IPS-18a (cell line): ENCODE results near the gene HSP90AA1.

Experiments used
- H3K27ac ChIP-seq: one replicate; pipeline ENCODE4 v1.5.1; 2013; ENCODE audit warnings: low read length
- H3K27me3 ChIP-seq: one replicate; pipeline ENCODE4 v1.6.1; 2013; ENCODE audit warnings: mild to moderate bottlenecking, low read length; ENCODE audit not compliant: control insufficient read depth, insufficient read depth
- H3K36me3 ChIP-seq: one replicate; pipeline ENCODE4 v1.6.1; 2013; ENCODE audit warnings: low read depth, low read length; ENCODE audit not compliant: control insufficient read depth
- H3K4me1 ChIP-seq: one replicate; pipeline ENCODE4 v1.6.1; 2013; ENCODE audit warnings: low read depth, low read length; ENCODE audit not compliant: control insufficient read depth
- H3K4me3 ChIP-seq: one replicate; pipeline ENCODE4 v1.5.1; 2013; ENCODE audit warnings: low read length
- H3K9ac ChIP-seq: one replicate; pipeline ENCODE4 v1.6.1; 2013; ENCODE audit warnings: mild to moderate bottlenecking, low read length, moderate library complexity
- H3K9me3 ChIP-seq: one replicate; pipeline ENCODE4 v1.6.1; 2013; ENCODE audit warnings: low read depth, low read length; ENCODE audit not compliant: control insufficient read depth

HSP90AA1 gene

GRCh38 chr14:102063109-102063807, 23.6 kb downstream of the HSP90AA1 start:
- no peaks in the 10 kb centered on the region for H3K27me3 ChIP-seq
- H3K4me1 ChIP-seq, result peaks cover 3% of the 10 kb centered on the region
- no peak overlapping the region for H3K4me3 ChIP-seq
- no peak overlapping the region for H3K27ac ChIP-seq
- no peak overlapping the region for H3K9ac ChIP-seq
- no peaks in the 10 kb centered on the region for H3K9me3 ChIP-seq
- H3K36me3 ChIP-seq, result no peaks in the 10 kb centered on the region

- Histone ChIP-seq H3K9me3 (no peaks in the 10 kb centered on the region), H3K9ac (no peak overlapping the region), H3K27ac (no peak overlapping the region), H3K4me1 (peaks cover 3% of the 10 kb centered on the region), H3K36me3 (no peaks in the 10 kb centered on the region), H3K4me3 (no peak overlapping the region), H3K27me3 (no peaks in the 10 kb centered on the region)
These were observed 27.9 kb downstream of the HSP90AA1 start for GRCh38 chr14:102058961-102059360.

- H3K9ac ChIP-seq, result no peak overlapping the region
- no peaks in the 10 kb centered on the region for H3K36me3 ChIP-seq
- H3K27me3 ChIP-seq, result no peaks in the 10 kb centered on the region
- no peak overlapping the region for H3K27ac ChIP-seq
- no peaks in the 10 kb centered on the region for H3K4me1 ChIP-seq
- no peak overlapping the region for H3K4me3 ChIP-seq
- H3K9me3 ChIP-seq, result no peaks in the 10 kb centered on the region
These were observed 28.7 kb downstream of the HSP90AA1 start for GRCh38 chr14:102058146-102058545.

DNA sequence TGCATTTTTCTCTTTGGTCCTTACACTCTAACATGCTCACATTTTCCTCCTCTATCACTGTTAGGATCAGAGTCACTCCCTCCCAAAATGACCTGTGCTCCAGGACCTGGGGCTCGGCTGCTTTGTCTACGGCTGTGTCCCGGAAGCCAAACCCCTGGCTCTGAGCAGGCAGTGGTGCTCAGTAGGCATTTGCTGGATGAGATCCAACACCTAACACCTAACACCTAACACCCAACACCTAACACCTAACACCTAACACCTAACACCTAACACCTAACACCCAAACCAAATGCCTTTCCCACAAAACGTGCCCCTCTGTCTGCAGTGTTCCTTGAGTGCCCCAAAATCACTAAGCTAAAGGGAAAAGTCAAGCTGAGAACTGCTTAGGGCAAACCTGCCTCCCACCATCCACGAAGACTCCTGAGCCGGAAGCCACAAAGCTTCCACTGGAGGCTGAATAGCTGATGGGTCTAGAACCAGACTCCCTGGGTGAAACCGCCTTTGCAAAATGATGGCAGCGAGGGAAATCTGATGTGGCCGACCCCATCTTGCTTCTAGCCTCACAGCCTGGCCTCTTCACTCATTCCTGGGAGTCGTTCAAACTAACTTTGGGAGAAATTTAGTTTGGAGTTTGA, 29.2 kb downstream of the HSP90AA1 start:
- Histone ChIP-seq H3K36me3 (peaks cover 3% of the 10 kb centered on the region), H3K4me1 (no peaks in the 10 kb centered on the region), H3K27me3 (no peaks in the 10 kb centered on the region), H3K9ac (no peak overlapping the region), H3K9me3 (no peaks in the 10 kb centered on the region), H3K4me3 (no peak overlapping the region), H3K27ac (no peak overlapping the region)

- H3K27me3 ChIP-seq, result no peaks in the 10 kb centered on the region
- H3K9me3 ChIP-seq, result no peaks in the 10 kb centered on the region
- no peak overlapping the region for H3K27ac ChIP-seq
- H3K36me3 ChIP-seq, result peaks cover 10% of the 10 kb centered on the region
- H3K9ac ChIP-seq, result no peak overlapping the region
- no peak overlapping the region for H3K4me3 ChIP-seq
- H3K4me1 ChIP-seq, result no peaks in the 10 kb centered on the region
These were observed 30.0 kb downstream of the HSP90AA1 start for GRCh38 chr14:102056694-102057442.

GRCh38 chr14:102055181-102055901, 31.5 kb downstream of the HSP90AA1 start:
- Histone ChIP-seq H3K27ac (no peak overlapping the region), H3K36me3 (peaks cover 18% of the 10 kb centered on the region), H3K4me3 (no peak overlapping the region), H3K9ac (no peak overlapping the region), H3K9me3 (no peaks in the 10 kb centered on the region), H3K27me3 (no peaks in the 10 kb centered on the region), H3K4me1 (no peaks in the 10 kb centered on the region)

DNA sequence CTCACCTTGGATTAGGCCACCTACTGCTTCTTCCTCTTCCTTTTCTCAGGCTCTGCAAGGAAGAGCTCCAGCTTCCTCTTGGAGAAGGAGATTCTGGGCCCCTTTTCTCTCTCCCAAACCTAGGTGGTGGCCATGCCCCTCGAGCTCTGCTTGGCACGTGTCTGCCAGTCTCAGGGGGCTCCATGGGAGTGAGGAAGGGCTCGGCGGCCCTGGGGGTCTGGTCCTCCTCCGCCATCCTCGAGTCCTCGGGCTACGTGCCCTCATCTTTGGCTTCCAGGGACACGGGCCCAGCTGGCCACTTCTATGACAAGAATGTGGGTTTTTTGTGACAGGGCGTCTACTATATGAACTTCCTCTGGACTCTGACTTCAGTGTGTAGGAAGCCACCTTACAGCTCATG, 34.3 kb downstream of the HSP90AA1 start:
- Histone ChIP-seq H3K4me1 (no peaks in the 10 kb centered on the region), H3K9me3 (no peaks in the 10 kb centered on the region), H3K9ac (no peak overlapping the region), H3K4me3 (no peak overlapping the region), H3K27ac (no peak overlapping the region), H3K36me3 (peaks cover 47% of the 10 kb centered on the region), H3K27me3 (no peaks in the 10 kb centered on the region)

DNA sequence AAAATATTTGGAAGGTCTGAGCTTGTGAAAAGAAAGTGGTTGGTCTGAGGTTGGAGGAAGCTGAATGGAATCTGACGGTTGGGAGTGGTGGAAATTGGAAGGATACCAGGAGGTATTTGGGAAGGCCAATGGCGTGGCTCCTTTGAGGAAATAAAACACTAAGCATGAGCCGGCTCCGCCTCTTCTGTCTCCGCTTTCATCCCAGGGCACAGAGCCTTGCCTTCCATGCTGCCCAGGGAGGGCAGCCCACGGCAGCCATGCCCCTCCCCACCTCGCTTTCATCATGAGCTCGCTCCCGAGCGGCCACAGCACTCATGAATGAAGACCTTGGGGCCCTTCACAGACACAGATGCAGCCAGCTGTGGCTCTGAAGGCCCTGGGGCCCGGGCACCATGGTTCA, 36.2 kb downstream of the HSP90AA1 start:
- no peaks in the 10 kb centered on the region for H3K9me3 ChIP-seq
- no peak overlapping the region for H3K4me3 ChIP-seq
- H3K9ac ChIP-seq, result no peak overlapping the region
- H3K27ac ChIP-seq, result no peak overlapping the region
- peaks cover 50% of the 10 kb centered on the region for H3K36me3 ChIP-seq
- no peaks in the 10 kb centered on the region for H3K4me1 ChIP-seq
- H3K27me3 ChIP-seq, result no peaks in the 10 kb centered on the region

DNA sequence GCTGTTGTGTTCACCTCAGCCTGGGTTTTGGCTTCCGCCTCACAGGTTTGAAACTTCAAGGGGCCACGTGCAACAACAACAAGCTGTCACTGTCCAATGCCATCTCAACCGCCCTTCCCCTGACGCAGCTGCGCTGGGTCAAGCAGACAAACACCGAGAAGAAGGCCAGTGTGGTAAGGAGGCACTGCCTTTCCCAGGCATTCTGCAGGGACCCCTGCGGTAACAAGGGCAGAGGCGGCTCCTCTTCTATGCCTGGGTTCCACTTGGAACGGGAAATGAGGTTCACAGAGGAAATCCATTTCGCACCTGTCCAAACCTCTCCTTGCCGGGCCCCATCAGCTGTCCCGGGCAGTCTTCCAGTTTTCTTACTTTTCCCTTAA, 36.8 kb downstream of the HSP90AA1 start:
- Histone ChIP-seq H3K4me1 (no peaks in the 10 kb centered on the region), H3K27ac (no peak overlapping the region), H3K27me3 (no peaks in the 10 kb centered on the region), H3K9ac (no peak overlapping the region), H3K4me3 (no peak overlapping the region), H3K9me3 (no peaks in the 10 kb centered on the region), H3K36me3 (peaks cover 50% of the 10 kb centered on the region)

GRCh38 chr14:102049258-102050025, 37.4 kb downstream of the HSP90AA1 start:
- Histone ChIP-seq H3K4me1 (no peaks in the 10 kb centered on the region), H3K27ac (no peak overlapping the region), H3K4me3 (no peak overlapping the region), H3K36me3 (peaks cover 56% of the 10 kb centered on the region), H3K27me3 (no peaks in the 10 kb centered on the region), H3K9ac (no peak overlapping the region), H3K9me3 (no peaks in the 10 kb centered on the region)
